IMR-90 (cell line): ENCODE data around the gene SV2B. TPM values are rescaled to one million over a fixed set of nuclear protein-coding genes. Genes with fewer than 3 reads are reported as not detected.

Source experiments
- ATAC-seq: fragments of 200-7000 bp; cut with Tn5 transposase; 2 replicates; pipeline ENCODE4 v1.9.1; 2020; ENCODE audit warnings: low read depth, mild to moderate bottlenecking, moderate library complexity
- BruUV-seq: library from RNA; stranded (reverse); fragments of 400-500 nt; replicated peaks from 2 replicates; lab custom pipeline; 2021; lab: Mats Ljungman, UMichigan
- CTCF ChIA-PET: fragments of 300-600 bp; formaldehyde crosslinking; extraction: SDS; loops from one replicate; lab custom pipeline; 2021; ENCODE audit warnings: antibody characterized with exemption; lab: Yijun Ruan, JAX
- POLR2A ChIA-PET: fragments of 300-600 bp; sonication (Branson Sonifier 250); formaldehyde crosslinking; loops from one replicate; lab custom pipeline; 2022; ENCODE audit warnings: antibody characterized with exemption; ENCODE audit not compliant: unreplicated experiment; lab: Charles Lee
- DNase-seq: peaks from one replicate; pipeline ENCODE4 v3.0.0; 2013
- H2AFZ ChIP-seq: replicated peaks from 2 replicates; pipeline ENCODE3; 2013; ENCODE audit warnings: low read length, mild to moderate bottlenecking; ENCODE audit not compliant: poor library complexity
- H2AK5ac ChIP-seq: 2 replicates; pipeline ENCODE4 v1.6.1; 2013; ENCODE audit warnings: low read depth, low read length, inconsistent platforms
- H2AK9ac ChIP-seq: replicated peaks from 2 replicates; pipeline ENCODE3; 2013; ENCODE audit warnings: mild to moderate bottlenecking, low read depth, low read length, moderate library complexity; ENCODE audit not compliant: poor library complexity
- H2BK120ac ChIP-seq: 2 replicates; pipeline ENCODE4 v1.6.1; 2013; ENCODE audit warnings: low read depth, low read length, inconsistent platforms
- H2BK15ac ChIP-seq: 3 replicates; pipeline ENCODE4 v1.6.1; 2013; ENCODE audit warnings: low read depth, low read length, inconsistent platforms
- H2BK20ac ChIP-seq: 2 replicates; pipeline ENCODE4 v1.6.1; 2013; ENCODE audit warnings: low read depth, mild to moderate bottlenecking, inconsistent platforms, low read length, moderate library complexity
- H2BK5ac ChIP-seq: 2 replicates; pipeline ENCODE4 v1.6.1; 2013; ENCODE audit warnings: mild to moderate bottlenecking, low read depth, low read length, inconsistent platforms; ENCODE audit not compliant: poor library complexity, severe bottlenecking
- H3K14ac ChIP-seq: replicated peaks from 2 replicates; pipeline ENCODE4 v1.6.1; 2013; ENCODE audit warnings: low read depth, low read length, inconsistent platforms
- H3K18ac ChIP-seq: 2 replicates; pipeline ENCODE4 v1.6.1; 2013; ENCODE audit warnings: low read depth, low read length, control low read depth
- H3K23ac ChIP-seq: 2 replicates; pipeline ENCODE4 v1.6.1; 2013; ENCODE audit warnings: low read depth, low read length, inconsistent platforms
- H3K27ac ChIP-seq: 2 replicates; pipeline ENCODE4 v1.5.1; 2013; ENCODE audit warnings: mild to moderate bottlenecking, control low read depth, low read length; ENCODE audit not compliant: insufficient read depth
- H3K27me3 ChIP-seq: 2 replicates; pipeline ENCODE4 v1.6.1; 2013; ENCODE audit warnings: low read length; ENCODE audit not compliant: control insufficient read depth, insufficient read depth
- H3K36me3 ChIP-seq: 2 replicates; pipeline ENCODE4 v1.6.1; 2013; ENCODE audit warnings: low read length, mixed read lengths; ENCODE audit not compliant: control insufficient read depth, insufficient read depth
- H3K4ac ChIP-seq: 2 replicates; pipeline ENCODE4 v1.6.1; 2013; ENCODE audit warnings: low read depth, low read length, inconsistent platforms
- H3K4me1 ChIP-seq: 2 replicates; pipeline ENCODE4 v1.6.1; 2013; ENCODE audit warnings: low read length, mixed read lengths; ENCODE audit not compliant: control insufficient read depth, insufficient read depth
- H3K4me2 ChIP-seq: 2 replicates; pipeline ENCODE4 v1.6.1; 2013; ENCODE audit warnings: low read depth, mild to moderate bottlenecking, control low read depth, low read length, moderate library complexity
- H3K4me3 ChIP-seq: 2 replicates; pipeline ENCODE4 v1.5.1; 2013; ENCODE audit warnings: low read depth, mild to moderate bottlenecking, control low read depth, low read length, moderate library complexity; ENCODE audit not compliant: insufficient read depth
- H3K56ac ChIP-seq: 2 replicates; pipeline ENCODE4 v1.6.1; 2013; ENCODE audit warnings: low read length, inconsistent platforms; ENCODE audit not compliant: insufficient read depth; ENCODE audit errors: extremely low read depth
- H3K79me1 ChIP-seq, 2 experiments: 2 replicates each; pipeline ENCODE4 v1.6.1; 2013; ENCODE audit warnings: low read length in 2 of 2, inconsistent platforms in 1 of 2, low read depth in 1 of 2
- H3K9ac ChIP-seq: 2 replicates; pipeline ENCODE4 v1.6.1; 2013; ENCODE audit warnings: low read depth, low read length, control low read depth
- H3K9me1 ChIP-seq: 2 replicates; pipeline ENCODE4 v1.6.1; 2013; ENCODE audit warnings: low read length, inconsistent platforms; ENCODE audit not compliant: insufficient read depth
- H3K9me3 ChIP-seq: 2 replicates; pipeline ENCODE4 v1.6.1; 2013; ENCODE audit warnings: low read length; ENCODE audit not compliant: control insufficient read depth, insufficient read depth
- H4K20me1 ChIP-seq: 2 replicates; pipeline ENCODE4 v1.6.1; 2013; ENCODE audit warnings: low read length, inconsistent platforms; ENCODE audit not compliant: insufficient read depth
- H4K5ac ChIP-seq: 2 replicates; pipeline ENCODE4 v1.6.1; 2013; ENCODE audit warnings: mild to moderate bottlenecking, low read depth, low read length, control low read depth
- H4K8ac ChIP-seq, 2 experiments: 2 replicates each; pipeline ENCODE4 v1.6.1; 2013; ENCODE audit warnings: low read depth in 2 of 2, low read length in 2 of 2, control low read depth in 1 of 2, inconsistent platforms in 1 of 2
- H4K91ac ChIP-seq: 2 replicates; pipeline ENCODE4 v1.6.1; 2013; ENCODE audit warnings: low read depth, low read length, inconsistent platforms; ENCODE audit not compliant: insufficient read depth
- CTCF ChIP-seq: conservative IDR thresholded peaks from 2 replicates; pipeline ENCODE4 v1.5.1; 2012; ENCODE audit warnings: mild to moderate bottlenecking, low read depth, low read length, improper control_type of control experiment
- MAFK ChIP-seq: IDR thresholded peaks from 2 replicates; pipeline ENCODE4 v1.6.1; 2012; ENCODE audit warnings: low read depth, low read length, improper control_type of control experiment
- POLR2A ChIP-seq: IDR thresholded peaks from 2 replicates; pipeline ENCODE4 v1.6.1; 2012; ENCODE audit warnings: mild to moderate bottlenecking, low read depth, low read length
- WGBS, 2 experiments: methylation state at CpG; one replicate each; pipeline versions ENCODE4 v1.1.5 to v1.1.7; 2013; ENCODE audit warnings: missing lambda C conversion rate in 2 of 2; ENCODE audit not compliant: insufficient read length in 1 of 2; ENCODE audit errors: extremely low coverage in 2 of 2; 5-methylcytosine and 5-hydroxymethylcytosine counted together
- dilution Hi-C: fragments of 300-500 bp; cut with HindIII; formaldehyde crosslinking; loops from one replicate; pipeline ENCODE4 v1.14.3; 2018; ENCODE audit warnings: low sequenced_read_pairs; ENCODE audit not compliant: unreplicated experiment
- in situ Hi-C: fragments of 300-500 bp; cut with MboI; formaldehyde crosslinking; loops from 3 replicates; pipeline ENCODE4 v1.14.3; 2019; ENCODE audit warnings: low sequenced_read_pairs, inconsistent platforms, mixed read lengths
- intact Hi-C: fragments of 100-400 bp; cut with micrococcal nuclease; formaldehyde crosslinking; loops from 2 replicates; pipeline ENCODE4 v1.10.0; 2022
- polyA plus RNA-seq, 3 experiments: library from polyadenylated mRNA; depleted of rRNA; stranded (reverse); fragments of >200 nt; gene quantifications; 2 replicates each; pipeline ENCODE4 v1.2.3, GENCODE V29; 2012; ENCODE audit warnings: low replicate concordance in 1 of 3
- total RNA-seq: library from RNA; depleted of rRNA; stranded (reverse); fragments of >200 nt; gene quantifications from 2 replicates; pipeline ENCODE4 v1.2.3, GENCODE V29; 2012

Gene SV2B
- total and polyA plus RNA-seq, 2 of the 4 experiments (the other 2 are of a cell fraction): not detected

- H3K36me3 ChIP-seq: no peaks in the 10 kb centered on the region
- intact Hi-C loops: no loop called here
- H4K8ac ChIP-seq: no peak overlapping the region
- no peak overlapping the region for H2BK15ac ChIP-seq
- H3K18ac ChIP-seq: no peak overlapping the region
- H2AK5ac ChIP-seq: no peak overlapping the region
- no peaks in the 10 kb centered on the region for H4K20me1 ChIP-seq
- no peaks in the 10 kb centered on the region for H3K9me1 ChIP-seq
- in situ Hi-C loops: no loop called here
- H3K9me3 ChIP-seq: no peaks in the 10 kb centered on the region
- H2AFZ ChIP-seq: no peak overlapping the region
- ChIA-PET POLR2A (no interaction called here), CTCF (no interaction called here)
- no peak overlapping the region for H2BK20ac ChIP-seq
- DNase-seq (no peak), ATAC-seq (no peak)
- H3K27ac ChIP-seq: no peak overlapping the region
- no peak overlapping the region for H3K23ac ChIP-seq
- H3K4me2 ChIP-seq: no peak overlapping the region
- H3K4me1 ChIP-seq: no peaks in the 10 kb centered on the region
- no peak overlapping the region for H3K4ac ChIP-seq
- BruUV-seq: no TSS peak
- H3K14ac ChIP-seq: no peak overlapping the region
- dilution Hi-C loops: no loop called here
- H3K27me3 ChIP-seq: no peaks in the 10 kb centered on the region
- no peaks in the 10 kb centered on the region for H3K79me1 ChIP-seq
- no peak overlapping the region for H3K4me3 ChIP-seq
- no peak overlapping the region for H3K9ac ChIP-seq
- TF ChIP-seq MAFK (no peak), CTCF (no peak), POLR2A (no peak)
- 60% methylated on average over 1 of the region's 5 CpGs; no CpG with 5 or more reads in 1 of the 2 experiments for WGBS, 2 experiments
- H2BK120ac ChIP-seq: no peak overlapping the region
- H3K56ac ChIP-seq: no peak overlapping the region
- H4K91ac ChIP-seq: no peak overlapping the region
- no peak overlapping the region for H2BK5ac ChIP-seq
- no peak overlapping the region for H2AK9ac ChIP-seq
- no peak overlapping the region for H4K5ac ChIP-seq
These were observed 100.2 kb downstream of the SV2B start for GRCh38 chr15:91200101-91200754.
